Measurements from ENCODE around the gene FAM221A. TPM values are rescaled to one million over a fixed set of nuclear protein-coding genes. Genes with fewer than 3 reads are reported as not detected.

FAM221A gene
- total and polyA plus RNA-seq, 2 donors (not counting 1 experiment from before 2014, with no cell fraction given): 10.7 to 11.3 TPM

DNA sequence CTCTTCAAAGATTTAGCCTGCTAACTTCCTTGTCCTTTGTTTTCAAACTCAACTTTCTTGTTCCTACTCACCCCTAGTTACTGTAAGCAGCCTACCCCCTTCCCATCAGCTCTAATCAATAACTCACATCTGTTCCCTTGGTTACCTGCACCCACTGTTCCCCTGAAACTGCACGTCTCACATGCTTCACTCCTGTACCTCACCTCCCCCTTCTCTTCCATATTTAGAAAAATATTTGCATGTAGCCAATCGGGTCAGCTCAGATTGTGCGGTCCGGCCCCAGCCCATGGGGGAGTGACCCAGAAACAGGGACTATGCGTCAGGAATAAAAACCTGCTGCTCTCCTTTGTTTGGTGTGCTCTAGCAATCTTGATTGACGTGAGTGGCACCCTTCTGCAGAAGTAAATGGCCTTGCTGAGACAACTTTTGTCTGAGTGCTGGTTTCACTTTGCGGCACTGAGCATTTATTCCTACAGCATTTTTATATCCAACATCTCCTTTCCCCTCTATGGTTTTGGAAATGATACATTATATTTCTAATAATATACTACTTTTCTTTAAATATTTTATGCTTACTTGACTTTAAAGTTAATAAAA lies 21.1 kb upstream of the FAM221A start:
- no peak for ATAC-seq (ENCODE audit: low read depth)
- H3K36me3 ChIP-seq (replicated peaks in 1 of 2; ENCODE audit: control extremely low read depth in 1 of 2, control insufficient read depth in 1 of 2, extremely low read depth in 1 of 2, insufficient read depth in 2 of 2, low read length in 1 of 2): no peaks in the 10 kb centered on the region
- POLR2A ChIA-PET: no interaction called here
- peaks cover 2 to 28% (median 28%) of the 10 kb centered on the region in 3 donors for H3K9me3 ChIP-seq (ENCODE audit: control extremely low read depth in 1 of 3, control insufficient read depth in 2 of 3, insufficient read depth in 1 of 3, low read length in 2 of 3)
- no peaks in the 10 kb centered on the region for H3K27me3 Mint-ChIP-seq
- TF ChIP-seq, protein P1, sequence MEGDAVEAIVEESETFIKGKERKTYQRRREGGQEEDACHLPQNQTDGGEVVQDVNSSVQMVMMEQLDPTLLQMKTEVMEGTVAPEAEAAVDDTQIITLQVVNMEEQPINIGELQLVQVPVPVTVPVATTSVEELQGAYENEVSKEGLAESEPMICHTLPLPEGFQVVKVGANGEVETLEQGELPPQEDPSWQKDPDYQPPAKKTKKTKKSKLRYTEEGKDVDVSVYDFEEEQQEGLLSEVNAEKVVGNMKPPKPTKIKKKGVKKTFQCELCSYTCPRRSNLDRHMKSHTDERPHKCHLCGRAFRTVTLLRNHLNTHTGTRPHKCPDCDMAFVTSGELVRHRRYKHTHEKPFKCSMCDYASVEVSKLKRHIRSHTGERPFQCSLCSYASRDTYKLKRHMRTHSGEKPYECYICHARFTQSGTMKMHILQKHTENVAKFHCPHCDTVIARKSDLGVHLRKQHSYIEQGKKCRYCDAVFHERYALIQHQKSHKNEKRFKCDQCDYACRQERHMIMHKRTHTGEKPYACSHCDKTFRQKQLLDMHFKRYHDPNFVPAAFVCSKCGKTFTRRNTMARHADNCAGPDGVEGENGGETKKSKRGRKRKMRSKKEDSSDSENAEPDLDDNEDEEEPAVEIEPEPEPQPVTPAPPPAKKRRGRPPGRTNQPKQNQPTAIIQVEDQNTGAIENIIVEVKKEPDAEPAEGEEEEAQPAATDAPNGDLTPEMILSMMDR (IDR thresholded peaks at IDR 0.05): no peak
- TF ChIP-seq EZH2 (IDR thresholded peaks at IDR 0.05; ENCODE audit: borderline replicate concordance, insufficient read depth, low read depth, low read length, poor library complexity, severe bottlenecking): no peak
- H3K27ac ChIP-seq (ENCODE audit: low read length in 2 of 2): no peak overlapping the region
- peaks cover 13% of the 10 kb centered on the region for H3K9me3 Mint-ChIP-seq (ENCODE audit: insufficient read depth)
- 94% methylated on average over 6 of the region's 7 CpGs for WGBS (ENCODE audit: insufficient coverage)
- no peak overlapping the region for H3K27ac Mint-ChIP-seq
- no peaks in the 10 kb centered on the region for H3K27me3 ChIP-seq (replicated peaks in 1 of 4; ENCODE audit: control extremely low read depth in 1 of 4, control insufficient read depth in 3 of 4, insufficient read depth in 4 of 4, low read length in 3 of 4)
- no peak overlapping the region for H3K4me2 ChIP-seq (replicated peaks; ENCODE audit: low read depth, low read length, poor library complexity, severe bottlenecking)
- no peak overlapping the region for H3K4me3 ChIP-seq (ENCODE audit: control extremely low read depth in 1 of 5, extremely low read depth in 1 of 5, insufficient read depth in 1 of 5, low read depth in 2 of 5, low read length in 4 of 5)
- no peaks in the 10 kb centered on the region for H3K79me2 ChIP-seq (ENCODE audit: control insufficient read depth, insufficient read depth, low read length)
- no peak for DNase-seq
- no peak overlapping the region for H3K9ac ChIP-seq (ENCODE audit: low read length)
- H3K4me3 Mint-ChIP-seq: no peak overlapping the region
- CTCF ChIA-PET: interaction anchor here (0.6 kb wide), 1 partner anchor 773 kb away, joined by 3 read pairs; no protein-coding TSS in a partner anchor
- H3K4me1 Mint-ChIP-seq: no peaks in the 10 kb centered on the region
- no peak overlapping the region for H2AFZ ChIP-seq (ENCODE audit: insufficient read depth, low read depth, low read length, poor library complexity, severe bottlenecking)
- H4K20me1 ChIP-seq (ENCODE audit: control insufficient read depth, insufficient read depth, low read length, poor library complexity, severe bottlenecking): no peaks in the 10 kb centered on the region
- no peaks in the 10 kb centered on the region for H3K4me1 ChIP-seq (ENCODE audit: control insufficient read depth in 2 of 2, insufficient read depth in 2 of 2, low read length in 2 of 2)
- intact Hi-C loops (cut with micrococcal nuclease): no loop called here

DNA sequence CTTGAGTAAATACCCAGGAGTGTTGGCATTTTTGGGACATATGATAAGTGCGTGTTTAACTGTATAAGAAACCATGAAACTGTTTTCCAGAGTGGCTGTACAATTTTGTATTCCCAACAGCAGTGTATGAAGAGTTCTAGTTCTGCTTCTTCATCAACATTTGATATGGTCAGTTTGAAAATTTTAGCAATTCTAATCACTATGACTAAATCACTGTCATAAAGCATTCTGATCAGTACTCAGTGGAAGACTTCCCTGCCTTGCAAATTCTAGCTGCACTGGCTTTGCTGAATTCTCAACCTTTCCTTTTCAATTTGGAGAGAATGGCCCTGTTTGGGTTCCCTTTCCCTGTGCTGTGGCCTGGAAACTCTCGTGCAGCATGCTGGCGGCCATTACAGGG lies 18.6 kb upstream of the FAM221A start:
- CTCF ChIA-PET: no interaction called here
- Histone ChIP-seq H4K20me1 (ENCODE audit: control insufficient read depth, insufficient read depth, low read length, poor library complexity, severe bottlenecking) (no peaks in the 10 kb centered on the region), H3K4me1 (ENCODE audit: control insufficient read depth in 2 of 2, insufficient read depth in 2 of 2, low read length in 2 of 2) (no peaks in the 10 kb centered on the region), H3K9ac (ENCODE audit: low read length) (no peak overlapping the region), H3K27ac (ENCODE audit: low read length in 2 of 2) (no peak overlapping the region), H3K4me2 (replicated peaks; ENCODE audit: low read depth, low read length, poor library complexity, severe bottlenecking) (no peak overlapping the region), H3K9me3 (ENCODE audit: control extremely low read depth in 1 of 3, control insufficient read depth in 2 of 3, insufficient read depth in 1 of 3, low read length in 2 of 3) (peaks cover 0 to 20% (median 13%) of the 10 kb centered on the region in 3 donors), H3K79me2 (ENCODE audit: control insufficient read depth, insufficient read depth, low read length) (no peaks in the 10 kb centered on the region), H3K36me3 (replicated peaks in 1 of 2; ENCODE audit: control extremely low read depth in 1 of 2, control insufficient read depth in 1 of 2, extremely low read depth in 1 of 2, insufficient read depth in 2 of 2, low read length in 1 of 2) (no peaks in the 10 kb centered on the region), H3K4me3 (ENCODE audit: control extremely low read depth in 1 of 5, extremely low read depth in 1 of 5, insufficient read depth in 1 of 5, low read depth in 2 of 5, low read length in 4 of 5) (no peak overlapping the region), H3K27me3 (replicated peaks in 1 of 4; ENCODE audit: control extremely low read depth in 1 of 4, control insufficient read depth in 3 of 4, insufficient read depth in 4 of 4, low read length in 3 of 4) (no peaks in the 10 kb centered on the region), H2AFZ (ENCODE audit: insufficient read depth, low read depth, low read length, poor library complexity, severe bottlenecking) (no peak overlapping the region)
- Mint-ChIP-seq H3K4me1 (no peaks in the 10 kb centered on the region), H3K27me3 (no peaks in the 10 kb centered on the region), H3K9me3 (ENCODE audit: insufficient read depth) (peaks cover 5% of the 10 kb centered on the region), H3K4me3 (no peak overlapping the region), H3K27ac (no peak overlapping the region)
- ATAC-seq (ENCODE audit: low read depth): no peak
- no peak for DNase-seq
- intact Hi-C loops (cut with micrococcal nuclease): no loop called here
- TF ChIP-seq, protein P1 (IDR thresholded peaks at IDR 0.05): no peak
- TF ChIP-seq EZH2 (IDR thresholded peaks at IDR 0.05; ENCODE audit: borderline replicate concordance, insufficient read depth, low read depth, low read length, poor library complexity, severe bottlenecking): no peak
- POLR2A ChIA-PET: no interaction called here
- no CpG with 5 or more reads among the region's 3 CpGs for WGBS (ENCODE audit: insufficient coverage)

Measured in B cell (primary cell).